CD4-positive, alpha-beta memory T cell (primary cell): ENCODE results near the gene CNIH4. TPM values are rescaled to one million over a fixed set of nuclear protein-coding genes. Genes with fewer than 3 reads are reported as not detected.

Experiments
- CTCF ChIA-PET: fragments of 350-600 bp; sonication (Branson Sonifier 250); formaldehyde crosslinking; loops from one replicate; lab custom pipeline; 2021; ENCODE audit warnings: inconsistent platforms; ENCODE audit not compliant: partially characterized antibody; lab: Charles Lee
- POLR2A ChIA-PET: fragments of 350-600 bp; sonication (Branson Sonifier 250); formaldehyde crosslinking; loops from one replicate; lab custom pipeline; 2021; ENCODE audit not compliant: partially characterized antibody; lab: Charles Lee
- DNase-seq, 5 donors: peaks; one replicate each; pipeline versions ENCODE4 v3.0.0 to v3.0.0-alpha.2; 2020 to 2022; ENCODE audit warnings: mixed read lengths in 1 of 5
- H3K27ac ChIP-seq: one replicate; pipeline ENCODE4 v1.7.0; 2013; ENCODE audit warnings: low read depth, low read length
- H3K27me3 ChIP-seq: 2 replicates; pipeline ENCODE4 v1.7.0; 2013; ENCODE audit warnings: mild to moderate bottlenecking, low read length, moderate library complexity; ENCODE audit not compliant: insufficient read depth
- H3K36me3 ChIP-seq: 2 replicates; pipeline ENCODE4 v1.7.0; 2013; ENCODE audit warnings: mild to moderate bottlenecking, low read length, moderate library complexity; ENCODE audit not compliant: insufficient read depth
- H3K4me1 ChIP-seq: 2 replicates; pipeline ENCODE4 v1.7.0; 2013; ENCODE audit warnings: mild to moderate bottlenecking, low read length, moderate library complexity; ENCODE audit not compliant: insufficient read depth
- H3K4me3 ChIP-seq, 2 donors: one replicate each; pipeline ENCODE4 v1.7.0; 2013; ENCODE audit warnings: low read length in 2 of 2, mild to moderate bottlenecking in 1 of 2
- H3K9me3 ChIP-seq, 2 donors: one replicate each; pipeline ENCODE4 v1.7.0; 2013; ENCODE audit warnings: low read length in 2 of 2, control low read depth in 1 of 2; ENCODE audit not compliant: control insufficient read depth in 1 of 2
- H3K27ac Mint-ChIP-seq, 7 donors: one replicate each; pipeline ENCODE4 v1.8.0; 2020 to 2021; ENCODE audit warnings: mixed read lengths in 7 of 7, mild to moderate bottlenecking in 6 of 7, inconsistent platforms in 3 of 7, moderate library complexity in 3 of 7
- H3K27me3 Mint-ChIP-seq, 2 donors: one replicate each; pipeline ENCODE4 v1.8.0; 2020 to 2021; ENCODE audit warnings: mixed read lengths in 2 of 2
- H3K36me3 Mint-ChIP-seq, 2 donors: one replicate each; pipeline ENCODE4 v1.8.0; 2020 to 2021; ENCODE audit warnings: mixed read lengths in 2 of 2, inconsistent platforms in 1 of 2, mild to moderate bottlenecking in 1 of 2
- H3K4me1 Mint-ChIP-seq, 4 donors: one replicate each; pipeline ENCODE4 v1.8.0; 2020 to 2021; ENCODE audit warnings: mixed read lengths in 4 of 4, mild to moderate bottlenecking in 1 of 4
- H3K4me3 Mint-ChIP-seq, 8 donors: one replicate each; pipeline ENCODE4 v1.8.0; 2020 to 2021; ENCODE audit warnings: mixed read lengths in 8 of 8, mild to moderate bottlenecking in 7 of 8, moderate library complexity in 6 of 8, inconsistent platforms in 3 of 8
- H3K9me3 Mint-ChIP-seq, 8 donors: one replicate each; pipeline ENCODE4 v1.8.0; 2020 to 2021; ENCODE audit warnings: mixed read lengths in 8 of 8, mild to moderate bottlenecking in 5 of 8, inconsistent platforms in 3 of 8, moderate library complexity in 1 of 8
- intact Hi-C: fragments of 100-400 bp; cut with micrococcal nuclease; formaldehyde crosslinking; loops from one replicate; pipeline ENCODE4 v1.15.1; 2023
- polyA plus RNA-seq, 2 donors: library from polyadenylated mRNA; unstranded; fragments of 300-500 nt; fragmentation: Illumina TruSeq; gene quantifications; one replicate each; pipeline ENCODE4 v1.2.3, GENCODE V29; 2021
- total RNA-seq, 2 experiments: library from RNA; stranded (reverse); gene quantifications; one replicate each; pipeline ENCODE4 v1.2.3, GENCODE V29; 2021

The CNIH4 gene
- total and polyA plus RNA-seq, 4 experiments from 2014 or later = 45.5 to 75.6 (median 56.8) TPM

DNA sequence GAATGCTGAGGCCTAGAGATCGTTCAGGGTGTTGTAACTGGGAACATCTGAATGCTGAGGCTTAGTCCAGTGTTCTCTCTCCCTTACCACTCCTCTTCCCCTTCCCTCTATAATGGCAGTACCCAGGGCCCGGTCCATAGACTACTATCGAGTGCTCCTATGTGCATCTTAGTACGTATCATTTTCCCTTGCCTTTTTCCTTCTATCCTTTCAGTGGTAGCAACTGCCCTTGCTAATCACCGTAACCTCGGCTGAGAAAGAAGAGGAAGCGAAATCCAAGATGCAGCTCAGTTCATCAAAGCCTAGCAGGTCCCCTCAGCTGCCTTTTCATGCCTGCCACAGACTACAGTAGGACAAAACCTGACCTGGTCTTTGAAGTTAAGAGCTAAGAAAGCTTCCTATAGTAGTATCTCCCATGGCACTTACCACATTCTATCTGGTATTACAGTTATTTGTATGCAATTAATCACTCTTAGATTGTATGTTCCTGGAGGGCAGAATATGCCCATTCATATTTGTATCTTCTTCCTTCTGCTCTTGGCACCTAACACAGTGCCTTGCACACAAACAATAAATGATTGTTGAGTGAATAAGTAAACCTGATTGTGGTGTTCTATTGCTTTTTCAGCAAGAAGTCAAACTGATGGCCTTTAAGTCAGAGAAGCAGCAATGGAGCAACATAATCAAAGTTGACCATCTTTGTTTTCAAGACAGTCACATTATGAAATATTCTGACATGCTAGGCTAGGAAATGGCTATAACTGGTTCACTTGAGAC lies 22.4 kb downstream of the CNIH4 start:
- CTCF ChIA-PET = interaction anchor here (1.3 to 2.0 kb wide), 3 partner anchors 27 to 682 kb away, joined by 3 to 7 read pairs (median 3); no protein-coding TSS in a partner anchor
- no peaks in the 10 kb centered on the region for H3K9me3 ChIP-seq
- no peak overlapping the region for H3K4me3 ChIP-seq
- Mint-ChIP-seq H3K27me3 (no peaks in the 10 kb centered on the region), H3K4me3 (peak overlapping the region; percentile 26 to 82 (median 76)), H3K4me1 (peaks cover 66 to 93% (median 82%) of the 10 kb centered on the region in 4 donors), H3K9me3 (no peaks in the 10 kb centered on the region), H3K27ac (peak overlapping the region; percentile 72 to 89 (median 86)), H3K36me3 (peaks cover 30 to 33% of the 10 kb centered on the region in 2 donors)
- no peak overlapping the region for H3K27ac ChIP-seq
- no peaks in the 10 kb centered on the region for H3K27me3 ChIP-seq
- no peaks in the 10 kb centered on the region for H3K36me3 ChIP-seq
- DNase-seq = no peak
- intact Hi-C loops = no loop called here
- peaks cover 97% of the 10 kb centered on the region for H3K4me1 ChIP-seq
- POLR2A ChIA-PET = interaction anchor here (1.0 to 5.6 kb wide), 8 partner anchors 9 to 196 kb away, joined by 3 to 43 read pairs (median 4); partner anchors contain the start of genes DEGS1 and WDR26

DNA sequence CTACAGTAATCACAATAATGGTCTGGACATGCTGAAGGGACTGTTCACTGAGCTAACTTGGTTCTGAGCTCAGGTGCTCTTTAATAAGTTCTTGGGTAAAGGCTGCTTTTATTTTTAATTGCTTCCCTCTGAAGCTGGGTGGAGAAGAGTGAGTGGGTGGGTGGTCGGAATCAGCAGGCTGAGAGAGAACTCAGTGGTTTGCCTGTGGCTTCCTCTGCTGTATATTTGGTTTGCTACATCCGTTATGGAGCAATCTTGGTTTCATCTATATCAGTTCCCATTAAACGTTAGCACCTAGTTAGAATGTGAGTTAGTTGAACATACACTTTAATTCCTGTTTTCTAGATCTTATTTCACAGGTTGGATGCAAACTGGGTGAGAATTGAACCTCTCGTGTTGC lies 23.3 kb downstream of the CNIH4 start:
- Mint-ChIP-seq H3K36me3 (peaks cover 27 to 28% of the 10 kb centered on the region in 2 donors), H3K27ac (peak overlapping the region; percentile 13 to 89 (median 86)), H3K4me3 (peak overlapping the region; percentile 70 to 82 (median 76))

DNA sequence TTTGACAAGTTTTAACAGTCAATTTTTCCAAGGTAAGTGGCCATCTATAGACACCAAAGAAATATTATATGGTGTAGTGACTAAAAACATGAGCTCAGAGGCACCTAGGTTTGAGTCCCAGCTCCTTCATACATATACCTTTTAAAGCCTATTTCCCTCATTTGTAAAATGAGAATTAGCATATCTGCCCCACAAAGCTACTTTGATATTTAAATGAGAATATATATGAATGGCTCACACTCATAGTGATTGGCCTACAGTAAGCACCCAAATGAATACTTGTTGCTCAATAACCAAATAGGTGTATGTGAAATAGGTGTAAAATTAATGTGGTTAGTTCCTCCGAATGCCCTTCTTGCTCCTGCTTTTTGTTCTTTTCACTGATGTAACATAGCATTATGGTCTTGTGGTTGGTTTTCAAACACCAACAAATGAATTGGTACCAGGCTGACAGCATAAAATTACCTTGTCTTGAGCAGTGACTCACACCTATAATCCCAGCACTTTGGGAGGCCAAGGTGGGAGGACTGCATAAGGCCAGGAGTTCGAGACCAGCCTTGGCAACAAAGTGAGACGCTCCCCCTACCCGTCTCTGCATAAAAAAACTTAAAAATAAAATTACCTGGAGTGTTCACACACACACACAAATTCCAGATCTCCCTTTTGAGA lies 25.3 kb downstream of the CNIH4 start:
- peaks cover 84% of the 10 kb centered on the region for H3K4me1 ChIP-seq

More for the DNA sequence above, 23.3 kb downstream of the CNIH4 start:
- intact Hi-C loops = loop anchor here (2.0 to 10.0 kb wide), 2 partner anchors 23 to 55 kb away; partner anchors contain the start of genes CNIH4 and WDR26
- Histone ChIP-seq H3K4me3 (no peak overlapping the region), H3K27me3 (no peaks in the 10 kb centered on the region), H3K4me1 (peaks cover 87% of the 10 kb centered on the region), H3K9me3 (no peaks in the 10 kb centered on the region), H3K27ac (peak overlapping the region; percentile 27), H3K36me3 (no peaks in the 10 kb centered on the region)
- POLR2A ChIA-PET = interaction anchor here (0.6 to 5.6 kb wide), 13 partner anchors 8 to 197 kb away, joined by 3 to 43 read pairs (median 3); partner anchors contain the start of genes DEGS1 and WDR26
- CTCF ChIA-PET = interaction anchor here (0.9 to 2.0 kb wide), 4 partner anchors 9 to 683 kb away, joined by 3 to 7 read pairs (median 3); no protein-coding TSS in a partner anchor
- Mint-ChIP-seq H3K9me3 (no peaks in the 10 kb centered on the region), H3K4me1 (peaks cover 61 to 83% (median 76%) of the 10 kb centered on the region in 4 donors), H3K27me3 (no peaks in the 10 kb centered on the region)
- DNase-seq = peak; percentile 56 to 74 (median 66)

DNA sequence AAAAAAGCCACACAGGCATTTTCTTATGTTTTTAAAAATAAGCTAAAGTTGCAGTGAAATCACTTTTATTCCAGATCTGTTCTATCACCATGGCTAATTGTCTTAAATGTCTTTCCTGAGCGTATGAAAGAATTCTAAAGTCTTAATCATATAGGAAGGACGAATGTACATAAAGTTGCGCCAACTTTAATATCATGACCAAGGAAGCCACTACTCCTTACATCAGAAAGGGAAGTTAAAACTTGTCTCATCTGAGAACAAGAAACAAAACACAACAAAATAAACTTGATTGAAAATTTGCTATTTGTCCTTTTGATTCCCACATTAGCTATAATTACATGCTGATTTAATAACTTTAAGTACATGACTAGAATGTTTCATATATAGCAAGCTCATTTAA lies 26.5 kb downstream of the CNIH4 start:
- CTCF ChIA-PET = interaction anchor here (0.8 to 2.5 kb wide), 2 partner anchors 46 to 74 kb away, joined by 3 to 15 read pairs; no protein-coding TSS in a partner anchor
- peaks cover 84% of the 10 kb centered on the region for H3K4me1 ChIP-seq
- H3K4me3 ChIP-seq = no peak overlapping the region
- H3K9me3 ChIP-seq = no peaks in the 10 kb centered on the region
- no peaks in the 10 kb centered on the region for H3K27me3 ChIP-seq
- Mint-ChIP-seq H3K27ac (peak overlapping the region in 6 of 7 donors; percentile 13 to 65 (median 40)), H3K36me3 (peaks cover 15 to 23% of the 10 kb centered on the region in 2 donors), H3K27me3 (no peaks in the 10 kb centered on the region), H3K4me3 (peak overlapping the region in 1 of 8 donors; percentile 48), H3K4me1 (peaks cover 62 to 80% (median 72%) of the 10 kb centered on the region in 4 donors), H3K9me3 (no peaks in the 10 kb centered on the region)
- POLR2A ChIA-PET = interaction anchor here (0.6 to 1.4 kb wide), 4 partner anchors 12 to 74 kb away, joined by 3 to 4 read pairs (median 3); no protein-coding TSS in a partner anchor
- intact Hi-C loops = loop anchor here (10.0 kb wide), 1 partner anchor 52 kb away; the partner anchor contains the start of gene WDR26
- H3K36me3 ChIP-seq = peaks cover 3% of the 10 kb centered on the region
- H3K27ac ChIP-seq = no peak overlapping the region
- DNase-seq = no peak

More for the DNA sequence above, 25.3 kb downstream of the CNIH4 start:
- H3K4me3 Mint-ChIP-seq = peak overlapping the region in 7 of 8 donors; percentile 21 to 70 (median 63)
- peaks cover 58 to 80% (median 73%) of the 10 kb centered on the region in 4 donors for H3K4me1 Mint-ChIP-seq
- H3K9me3 Mint-ChIP-seq = no peaks in the 10 kb centered on the region
- CTCF ChIA-PET = interaction anchor here (0.8 to 2.5 kb wide), 5 partner anchors 12 to 75 kb away, joined by 3 to 15 read pairs (median 3); no protein-coding TSS in a partner anchor
- Histone ChIP-seq H3K4me3 (no peak overlapping the region), H3K9me3 (no peaks in the 10 kb centered on the region), H3K27me3 (no peaks in the 10 kb centered on the region), H3K36me3 (no peaks in the 10 kb centered on the region), H3K27ac (no peak overlapping the region)
- POLR2A ChIA-PET = interaction anchor here (0.6 to 1.5 kb wide), 3 partner anchors 10 to 262 kb away, joined by 3 to 5 read pairs (median 3); no protein-coding TSS in a partner anchor
- no peak for DNase-seq
- H3K36me3 Mint-ChIP-seq = peaks cover 14 to 24% of the 10 kb centered on the region in 2 donors
- intact Hi-C loops = loop anchor here (2.0 to 10.0 kb wide), 2 partner anchors 25 to 53 kb away; partner anchors contain the start of genes CNIH4 and WDR26
- H3K27ac Mint-ChIP-seq = peak overlapping the region; percentile 65 to 86 (median 80)
- no peaks in the 10 kb centered on the region for H3K27me3 Mint-ChIP-seq

DNA sequence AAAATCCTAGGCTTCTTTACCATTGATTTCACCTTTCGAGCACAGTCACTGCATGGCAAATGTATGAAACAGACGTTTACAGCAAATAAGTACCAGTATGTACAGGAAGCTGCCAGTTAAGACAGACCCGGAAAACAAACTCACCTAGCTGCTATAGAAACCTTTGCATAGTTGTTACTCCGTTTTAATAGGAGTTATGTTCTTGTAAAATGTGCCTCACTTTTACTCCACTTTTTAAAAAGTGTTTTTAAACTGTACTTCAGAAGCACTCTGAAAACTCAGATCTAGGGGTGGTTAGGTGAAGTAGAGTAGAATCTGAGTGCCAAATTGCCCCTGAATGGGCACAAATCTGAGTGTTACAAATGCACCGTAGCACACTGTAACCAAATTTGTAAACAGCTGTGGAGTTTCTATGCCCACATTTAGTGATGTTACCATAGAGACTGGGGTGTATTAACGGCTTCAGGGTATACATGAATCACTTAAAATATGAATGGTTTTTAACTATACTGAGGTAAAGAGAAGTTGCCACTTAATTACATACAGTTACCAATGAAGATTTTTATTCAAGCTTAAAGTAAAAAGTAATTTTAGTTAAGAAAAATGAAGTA lies 30.7 kb downstream of the CNIH4 start:
- CTCF ChIA-PET = interaction anchor here (0.9 to 2.5 kb wide), 6 partner anchors 8 to 209 kb away, joined by 3 to 11 read pairs (median 4); no protein-coding TSS in a partner anchor
- peaks cover 49% of the 10 kb centered on the region for H3K4me1 ChIP-seq
- Mint-ChIP-seq H3K4me3 (peak overlapping the region in 6 of 8 donors; percentile 25 to 68 (median 54)), H3K9me3 (no peaks in the 10 kb centered on the region), H3K27me3 (no peaks in the 10 kb centered on the region), H3K27ac (peak overlapping the region; percentile 54 to 92 (median 83)), H3K4me1 (peaks cover 35 to 48% (median 41%) of the 10 kb centered on the region in 4 donors), H3K36me3 (peaks cover 43 to 45% of the 10 kb centered on the region in 2 donors)
- no peaks in the 10 kb centered on the region for H3K27me3 ChIP-seq
- H3K4me3 ChIP-seq = no peak overlapping the region
- peak overlapping the region; percentile 37 for H3K27ac ChIP-seq
- H3K36me3 ChIP-seq = peaks cover 21% of the 10 kb centered on the region
- peak; percentile 45 to 68 (median 56) for DNase-seq
- POLR2A ChIA-PET = interaction anchor here (1.0 to 2.6 kb wide), 7 partner anchors 10 to 57 kb away, joined by 3 to 16 read pairs (median 7); partner anchors contain the start of genes CNIH4, NVL and WDR26
- no peaks in the 10 kb centered on the region for H3K9me3 ChIP-seq
- intact Hi-C loops = loop anchor here (1.0 to 10.0 kb wide), 3 partner anchors 12 to 57 kb away; partner anchors contain the start of genes NVL and WDR26

DNA sequence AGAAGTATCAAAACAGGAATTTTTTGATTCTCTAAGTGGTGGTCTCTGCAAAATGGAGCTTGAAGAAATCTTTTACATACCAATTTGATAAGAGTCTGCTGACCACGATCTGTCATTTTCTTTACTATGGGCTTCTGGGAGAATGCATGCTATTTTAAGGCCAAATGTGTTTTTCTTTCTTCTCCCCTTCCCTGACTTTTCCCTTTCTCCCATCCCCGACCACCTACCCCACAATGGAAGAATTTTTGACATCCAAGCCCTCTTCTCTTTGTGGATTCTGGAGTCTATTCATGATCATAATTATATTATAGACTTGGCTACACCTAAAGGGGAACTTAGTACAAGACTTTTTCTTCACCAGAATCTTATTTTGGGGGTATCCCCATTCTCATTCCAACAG lies 31.3 kb downstream of the CNIH4 start:
- no peak for DNase-seq
- Histone ChIP-seq H3K27ac (no peak overlapping the region), H3K4me1 (peaks cover 43% of the 10 kb centered on the region), H3K4me3 (no peak overlapping the region), H3K9me3 (no peaks in the 10 kb centered on the region), H3K27me3 (no peaks in the 10 kb centered on the region), H3K36me3 (peaks cover 21% of the 10 kb centered on the region)
- Mint-ChIP-seq H3K27ac (peak overlapping the region; percentile 54 to 92 (median 83)), H3K4me1 (peaks cover 32 to 48% (median 39%) of the 10 kb centered on the region in 4 donors), H3K36me3 (peaks cover 49 to 51% of the 10 kb centered on the region in 2 donors), H3K27me3 (no peaks in the 10 kb centered on the region), H3K9me3 (no peaks in the 10 kb centered on the region), H3K4me3 (peak overlapping the region in 2 of 8 donors; percentile 25 to 58)
- ChIA-PET CTCF (interaction anchor here (1.6 to 2.5 kb wide), 3 partner anchors 12 to 71 kb away, joined by 4 to 11 read pairs (median 7); no protein-coding TSS in a partner anchor), POLR2A (interaction anchor here (1.0 to 2.6 kb wide), 6 partner anchors 8 to 58 kb away, joined by 3 to 16 read pairs (median 6); partner anchors contain the start of genes NVL and WDR26)
- intact Hi-C loops = loop anchor here (1.0 to 10.0 kb wide), 3 partner anchors 13 to 57 kb away; partner anchors contain the start of genes NVL and WDR26
